Type B pancreatic cell (in vitro differentiated cells): Measurements from ENCODE around the gene SHB. TPM values are rescaled to one million over a fixed set of nuclear protein-coding genes. Genes with fewer than 3 reads are reported as not detected.

Experiments used
- DNase-seq: peaks from one replicate; pipeline ENCODE4 v3.0.0; 2021; ENCODE audit warnings: mixed read lengths; ENCODE audit not compliant: unreplicated experiment; ENCODE audit errors: extremely low spot score
- H3K27ac Mint-ChIP-seq: 2 replicates; pipeline ENCODE4 v1.8.0; 2021; ENCODE audit warnings: mild to moderate bottlenecking, mixed read lengths
- H3K27me3 Mint-ChIP-seq: 2 replicates; pipeline ENCODE4 v1.8.0; 2021; ENCODE audit warnings: mixed read lengths
- H3K36me3 Mint-ChIP-seq: 2 replicates; pipeline ENCODE4 v1.8.0; 2021; ENCODE audit warnings: mixed read lengths
- H3K4me1 Mint-ChIP-seq: one replicate; pipeline ENCODE4 v1.8.0; 2021; ENCODE audit warnings: mixed read lengths; ENCODE audit not compliant: unreplicated experiment
- H3K4me3 Mint-ChIP-seq: 2 replicates; pipeline ENCODE4 v1.8.0; 2021; ENCODE audit warnings: mild to moderate bottlenecking, mixed read lengths
- H3K9me3 Mint-ChIP-seq: 2 replicates; pipeline ENCODE4 v1.8.0; 2021; ENCODE audit warnings: mixed read lengths
- total RNA-seq: library from RNA; stranded (reverse); gene quantifications from 2 replicates; pipeline ENCODE4 v1.2.1, GENCODE V29; 2021; ENCODE audit warnings: low replicate concordance
- TF ChIP-seq, protein P1 (sequence below): fragments of 200-600 bp; sonication (generic); conservative IDR thresholded peaks from 2 replicates; pipeline ENCODE4 v1.5.0; 2021; ENCODE audit warnings: antibody characterized with exemption, mild to moderate bottlenecking

SHB gene
- total RNA-seq, 1 donor from 2014 or later = 14.4 TPM

DNA sequence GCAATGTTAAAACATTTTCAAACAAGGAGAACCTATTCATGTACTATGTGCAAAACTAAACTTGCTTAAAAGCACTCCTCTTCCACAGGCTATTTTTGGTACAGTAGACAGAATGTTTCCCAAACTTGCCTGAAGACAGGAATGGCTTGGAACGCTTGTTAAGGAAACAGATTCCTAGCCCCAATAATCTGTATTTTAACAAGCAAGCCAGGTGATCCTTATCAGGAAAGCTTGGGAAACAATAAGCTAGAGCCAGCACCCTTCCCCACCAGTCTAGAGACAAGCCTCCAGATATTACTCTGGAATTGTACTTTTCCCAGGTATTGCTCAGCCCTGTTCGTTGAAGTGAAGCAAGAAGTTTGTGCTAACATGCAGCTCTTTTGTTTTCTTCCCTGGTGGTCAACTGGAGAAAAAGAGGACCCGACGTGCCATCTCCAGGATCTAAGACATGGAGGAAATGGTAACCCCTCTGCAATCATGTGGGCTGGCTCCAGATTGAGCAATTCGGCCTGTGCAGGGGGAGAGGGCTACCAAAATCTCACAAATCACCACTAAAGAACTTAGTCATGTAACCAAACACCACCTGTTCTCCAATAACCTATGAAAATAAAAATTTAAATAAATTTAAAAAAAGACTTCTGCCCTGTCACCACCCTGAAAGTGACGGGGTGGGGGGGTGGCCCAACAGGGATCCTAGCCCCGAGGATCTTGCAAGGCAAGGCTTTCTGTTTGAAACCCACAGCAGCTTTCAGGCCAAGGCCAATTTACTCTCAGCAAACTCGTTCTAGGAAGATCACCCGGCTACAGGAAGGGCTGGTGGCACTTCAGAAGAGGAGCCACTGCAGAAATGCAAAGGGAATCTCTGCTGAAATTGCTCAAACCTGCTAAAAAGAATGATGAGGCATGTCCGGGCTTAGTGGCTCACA, 48.6 kb downstream of the SHB start:
- Mint-ChIP-seq H3K9me3 (no peaks in the 10 kb centered on the region), H3K27ac (peak overlapping the region; percentile 31), H3K36me3 (peaks cover 6% of the 10 kb centered on the region), H3K4me3 (no peak overlapping the region), H3K4me1 (peaks cover 83% of the 10 kb centered on the region), H3K27me3 (no peaks in the 10 kb centered on the region)
- DNase-seq = no peak
- TF ChIP-seq, protein P1, sequence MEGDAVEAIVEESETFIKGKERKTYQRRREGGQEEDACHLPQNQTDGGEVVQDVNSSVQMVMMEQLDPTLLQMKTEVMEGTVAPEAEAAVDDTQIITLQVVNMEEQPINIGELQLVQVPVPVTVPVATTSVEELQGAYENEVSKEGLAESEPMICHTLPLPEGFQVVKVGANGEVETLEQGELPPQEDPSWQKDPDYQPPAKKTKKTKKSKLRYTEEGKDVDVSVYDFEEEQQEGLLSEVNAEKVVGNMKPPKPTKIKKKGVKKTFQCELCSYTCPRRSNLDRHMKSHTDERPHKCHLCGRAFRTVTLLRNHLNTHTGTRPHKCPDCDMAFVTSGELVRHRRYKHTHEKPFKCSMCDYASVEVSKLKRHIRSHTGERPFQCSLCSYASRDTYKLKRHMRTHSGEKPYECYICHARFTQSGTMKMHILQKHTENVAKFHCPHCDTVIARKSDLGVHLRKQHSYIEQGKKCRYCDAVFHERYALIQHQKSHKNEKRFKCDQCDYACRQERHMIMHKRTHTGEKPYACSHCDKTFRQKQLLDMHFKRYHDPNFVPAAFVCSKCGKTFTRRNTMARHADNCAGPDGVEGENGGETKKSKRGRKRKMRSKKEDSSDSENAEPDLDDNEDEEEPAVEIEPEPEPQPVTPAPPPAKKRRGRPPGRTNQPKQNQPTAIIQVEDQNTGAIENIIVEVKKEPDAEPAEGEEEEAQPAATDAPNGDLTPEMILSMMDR = no peak

DNA sequence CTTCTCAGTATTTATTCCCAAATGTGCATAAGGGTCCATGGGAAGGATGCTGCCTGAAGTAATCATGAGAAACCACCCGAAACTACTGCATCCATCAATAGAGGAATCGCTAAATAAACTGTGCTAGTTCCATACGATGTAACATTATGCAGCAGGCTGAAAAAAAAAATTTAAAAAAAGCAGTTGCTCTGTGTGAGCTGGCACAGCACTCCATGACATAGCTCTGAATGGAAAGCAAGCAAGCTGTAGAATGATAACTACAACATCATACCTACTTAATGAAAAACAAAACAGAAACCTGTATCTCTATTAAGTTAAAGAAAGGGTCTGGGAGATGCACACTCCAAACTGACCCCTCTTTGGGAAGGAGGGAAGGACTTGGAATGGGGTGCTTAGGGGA, 49.3 kb downstream of the SHB start:
- Mint-ChIP-seq H3K27me3 (no peaks in the 10 kb centered on the region), H3K36me3 (peaks cover 8% of the 10 kb centered on the region), H3K4me1 (peaks cover 76% of the 10 kb centered on the region), H3K9me3 (no peaks in the 10 kb centered on the region), H3K4me3 (peak overlapping the region; percentile 64), H3K27ac (peak overlapping the region; percentile 31)
- no peak for DNase-seq
- TF ChIP-seq, protein P1 = no peak

DNA sequence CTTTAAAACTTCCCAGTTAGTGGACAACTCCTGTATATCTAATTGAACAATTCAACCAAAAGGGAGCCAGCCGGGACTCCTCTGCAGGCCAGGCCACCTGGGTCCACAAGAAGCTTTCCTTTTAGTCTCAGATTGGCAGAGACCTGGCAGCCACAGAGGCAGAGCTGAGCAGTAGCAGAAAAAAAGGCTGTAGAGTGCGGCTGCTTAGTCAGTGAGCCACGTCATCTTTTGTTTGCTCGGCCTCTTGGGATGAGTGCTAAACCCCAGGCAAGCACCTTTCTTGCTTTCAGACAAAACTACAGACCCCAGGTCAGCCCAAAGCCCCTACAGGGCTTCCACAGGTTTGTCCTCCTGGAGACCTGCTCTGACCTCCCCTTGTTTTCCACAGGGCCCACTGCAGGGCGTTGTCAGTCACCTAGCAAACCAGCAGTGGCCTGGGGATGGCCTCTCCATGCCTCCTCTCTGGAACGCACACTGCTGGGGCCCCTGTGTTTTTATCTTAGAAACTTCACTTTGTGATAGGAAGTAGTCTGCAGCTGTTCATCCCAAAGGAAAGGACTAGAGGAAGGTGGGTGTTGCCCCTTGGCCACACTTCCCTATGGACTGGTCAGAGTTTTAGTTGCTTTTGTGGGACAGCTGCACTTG, 49.9 kb downstream of the SHB start:
- peaks cover 8% of the 10 kb centered on the region for H3K36me3 Mint-ChIP-seq
- DNase-seq = no peak
- H3K9me3 Mint-ChIP-seq = no peaks in the 10 kb centered on the region
- H3K4me3 Mint-ChIP-seq = peak overlapping the region; percentile 64
- peaks cover 69% of the 10 kb centered on the region for H3K4me1 Mint-ChIP-seq
- TF ChIP-seq, protein P1 = no peak
- peak overlapping the region; percentile 83 for H3K27ac Mint-ChIP-seq
- no peaks in the 10 kb centered on the region for H3K27me3 Mint-ChIP-seq

DNA sequence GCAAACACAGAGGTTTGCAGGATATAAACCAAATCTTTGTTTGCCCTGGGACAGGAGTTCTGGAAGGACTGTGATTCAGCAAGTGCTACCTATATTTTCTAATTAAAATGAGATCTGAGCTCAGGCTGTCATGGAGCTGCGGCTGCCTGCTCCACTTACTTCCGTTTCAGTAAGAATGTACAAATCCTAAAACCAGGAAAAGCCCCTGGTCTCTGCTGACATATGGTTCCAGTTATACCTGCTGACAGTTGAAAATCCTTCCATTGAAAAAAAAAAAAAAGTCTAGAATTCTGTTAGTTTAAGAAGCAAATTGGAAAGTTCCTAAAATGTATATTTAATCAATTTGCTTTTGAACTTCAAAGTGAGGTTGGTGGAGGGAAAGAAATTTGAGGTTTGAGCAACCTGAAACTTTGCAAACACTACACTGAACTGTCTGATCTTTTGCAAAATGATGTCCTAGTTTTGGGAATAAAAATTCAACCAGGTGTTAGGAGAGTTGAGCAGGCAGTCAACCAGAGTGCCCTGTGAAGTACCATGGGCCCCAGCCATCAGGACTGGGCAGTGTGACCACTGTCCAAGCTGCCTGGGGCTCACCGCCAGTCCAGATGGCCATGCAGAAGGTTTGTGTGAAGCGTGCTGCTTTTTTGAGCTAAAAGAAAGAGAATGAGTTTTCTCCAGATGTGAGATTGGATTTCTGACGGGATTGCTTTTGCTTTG, 50.6 kb downstream of the SHB start:
- Mint-ChIP-seq H3K36me3 (peaks cover 8% of the 10 kb centered on the region), H3K27me3 (no peaks in the 10 kb centered on the region), H3K27ac (peak overlapping the region; percentile 83), H3K4me3 (peak overlapping the region; percentile 64), H3K9me3 (no peaks in the 10 kb centered on the region), H3K4me1 (peaks cover 63% of the 10 kb centered on the region)
- no peak for DNase-seq
- TF ChIP-seq, protein P1 = no peak

DNA sequence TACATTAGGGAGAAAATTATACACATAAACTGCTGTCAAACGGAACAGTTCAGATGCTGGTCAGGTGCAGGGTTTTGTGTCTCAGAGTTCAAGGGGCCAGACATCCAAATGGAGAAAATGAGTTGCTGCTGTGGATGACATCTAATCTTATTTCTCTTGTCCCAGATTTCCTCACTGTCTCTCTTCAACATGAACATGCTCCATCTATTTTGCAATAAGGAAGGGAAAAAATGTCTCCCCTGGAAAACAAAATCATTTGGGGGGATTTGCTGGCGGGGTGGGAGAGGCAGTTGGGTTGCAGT, 51.2 kb downstream of the SHB start:
- H3K4me1 Mint-ChIP-seq = peaks cover 57% of the 10 kb centered on the region
- H3K9me3 Mint-ChIP-seq = no peaks in the 10 kb centered on the region
- H3K4me3 Mint-ChIP-seq = peak overlapping the region; percentile 61
- H3K27me3 Mint-ChIP-seq = no peaks in the 10 kb centered on the region
- peaks cover 8% of the 10 kb centered on the region for H3K36me3 Mint-ChIP-seq
- DNase-seq = no peak
- TF ChIP-seq, protein P1 = no peak
- H3K27ac Mint-ChIP-seq = peak overlapping the region; percentile 83
